HepG2 (cell line): ENCODE measurements around the gene PAFAH1B2.
"Not testable (repeated sequence)": the region's sequence is repeated elsewhere in the genome, so short reads cannot be mapped to it uniquely, and the experiment has no call there.

Experiments used
- EZH2 ChIP-seq: conservative IDR thresholded peaks from 2 replicates; pipeline ENCODE4 v1.6.1; 2012; ENCODE audit warnings: mild to moderate bottlenecking, low read depth, low read length, moderate library complexity
- NR3C1 ChIP-seq: sonication (generic); formaldehyde crosslinking; IDR thresholded peaks from 2 replicates; pipeline ENCODE4 v1.4.0; 2020; ENCODE audit warnings: missing genetic modification reagents
- TARDBP ChIP-seq: sonication (generic); formaldehyde crosslinking; IDR thresholded peaks from 2 replicates; pipeline ENCODE4 v1.8.0; 2022; ENCODE audit warnings: mild to moderate bottlenecking, missing genetic modification reagents
- ZBTB33 ChIP-seq: sonication (generic); formaldehyde crosslinking; IDR thresholded peaks from 2 replicates; pipeline ENCODE4 v1.4.0; 2020; ENCODE audit warnings: missing genetic modification reagents
- ZNF274 ChIP-seq: sonication (generic); formaldehyde crosslinking; IDR thresholded peaks from 2 replicates; pipeline ENCODE4 v1.5.1; 2020; ENCODE audit warnings: mild to moderate bottlenecking, missing genetic modification reagents

GRCh38 chr11:117134979-117135378, 9.1 kb upstream of the PAFAH1B2 start:
- not testable (repeated sequence) for TF ChIP-seq EZH2; ZBTB33; ZNF274; TARDBP (CRISPR knock-in tag); NR3C1 (CRISPR knock-in tag)
